ENCODE measurements around the gene UBE2V1. TPM values are rescaled to one million over a fixed set of nuclear protein-coding genes. Genes with fewer than 3 reads are reported as not detected.

Gene UBE2V1
- total RNA-seq, 2 experiments from 2014 or later = 115 to 140 TPM

DNA sequence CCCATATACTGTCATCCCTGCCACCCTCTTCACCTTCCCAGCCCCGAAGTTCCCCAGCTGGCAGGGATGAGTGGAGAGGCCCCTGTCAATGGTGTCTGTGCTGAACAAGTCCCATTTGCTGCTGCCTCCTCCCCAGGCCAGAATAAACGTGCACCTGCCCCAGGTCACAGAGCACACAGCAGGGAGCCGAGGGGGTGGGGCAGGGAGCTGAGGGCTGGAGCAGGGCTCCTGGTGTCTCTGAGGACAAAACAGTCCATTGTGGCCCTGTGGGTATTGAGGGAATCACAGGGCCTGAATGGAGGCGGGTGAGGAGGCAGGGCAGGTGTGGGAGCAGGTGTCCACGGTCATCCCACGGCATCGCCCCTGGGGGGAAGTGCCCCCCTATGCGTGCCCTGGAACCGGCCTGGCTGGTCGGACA is 74.4 kb downstream of the UBE2V1 start:
- intact Hi-C loops (cut with DNase I, micrococcal nuclease) = no loop called here
- DNase-seq (no peak), ATAC-seq (ENCODE audit: poor library complexity) (no peak)
- Histone ChIP-seq H3K27me3 (ENCODE audit: control insufficient read depth in 1 of 2, insufficient read depth in 2 of 2, low read length in 2 of 2) (no peaks in the 10 kb centered on the region), H3K4me3 (ENCODE audit: low read length) (no peak overlapping the region), H3K4me1 (ENCODE audit: insufficient read depth, low read length) (peaks cover 2% of the 10 kb centered on the region), H3K36me3 (ENCODE audit: insufficient read depth, low read length) (no peaks in the 10 kb centered on the region), H3K9me3 (ENCODE audit: control insufficient read depth in 1 of 2, insufficient read depth in 1 of 2, low read length in 2 of 2) (no peaks in the 10 kb centered on the region), H3K27ac (ENCODE audit: low read depth in 1 of 2, low read length in 2 of 2) (no peak overlapping the region)
- Mint-ChIP-seq H3K4me1 (ENCODE audit: low read depth) (peaks cover 5% of the 10 kb centered on the region), H3K27ac (no peak overlapping the region), H3K36me3 (ENCODE audit: low read depth) (no peaks in the 10 kb centered on the region), H3K4me3 (no peak overlapping the region), H3K9me3 (no peaks in the 10 kb centered on the region), H3K27me3 (no peaks in the 10 kb centered on the region)
- TF ChIP-seq, protein P1, sequence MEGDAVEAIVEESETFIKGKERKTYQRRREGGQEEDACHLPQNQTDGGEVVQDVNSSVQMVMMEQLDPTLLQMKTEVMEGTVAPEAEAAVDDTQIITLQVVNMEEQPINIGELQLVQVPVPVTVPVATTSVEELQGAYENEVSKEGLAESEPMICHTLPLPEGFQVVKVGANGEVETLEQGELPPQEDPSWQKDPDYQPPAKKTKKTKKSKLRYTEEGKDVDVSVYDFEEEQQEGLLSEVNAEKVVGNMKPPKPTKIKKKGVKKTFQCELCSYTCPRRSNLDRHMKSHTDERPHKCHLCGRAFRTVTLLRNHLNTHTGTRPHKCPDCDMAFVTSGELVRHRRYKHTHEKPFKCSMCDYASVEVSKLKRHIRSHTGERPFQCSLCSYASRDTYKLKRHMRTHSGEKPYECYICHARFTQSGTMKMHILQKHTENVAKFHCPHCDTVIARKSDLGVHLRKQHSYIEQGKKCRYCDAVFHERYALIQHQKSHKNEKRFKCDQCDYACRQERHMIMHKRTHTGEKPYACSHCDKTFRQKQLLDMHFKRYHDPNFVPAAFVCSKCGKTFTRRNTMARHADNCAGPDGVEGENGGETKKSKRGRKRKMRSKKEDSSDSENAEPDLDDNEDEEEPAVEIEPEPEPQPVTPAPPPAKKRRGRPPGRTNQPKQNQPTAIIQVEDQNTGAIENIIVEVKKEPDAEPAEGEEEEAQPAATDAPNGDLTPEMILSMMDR (IDR thresholded peaks at IDR 0.05) = no peak
- ChIA-PET CTCF (no interaction called here), POLR2A (interaction anchor here (0.6 kb wide), 1 partner anchor 1500 kb away, joined by 4 read pairs; no protein-coding TSS in a partner anchor)

DNA sequence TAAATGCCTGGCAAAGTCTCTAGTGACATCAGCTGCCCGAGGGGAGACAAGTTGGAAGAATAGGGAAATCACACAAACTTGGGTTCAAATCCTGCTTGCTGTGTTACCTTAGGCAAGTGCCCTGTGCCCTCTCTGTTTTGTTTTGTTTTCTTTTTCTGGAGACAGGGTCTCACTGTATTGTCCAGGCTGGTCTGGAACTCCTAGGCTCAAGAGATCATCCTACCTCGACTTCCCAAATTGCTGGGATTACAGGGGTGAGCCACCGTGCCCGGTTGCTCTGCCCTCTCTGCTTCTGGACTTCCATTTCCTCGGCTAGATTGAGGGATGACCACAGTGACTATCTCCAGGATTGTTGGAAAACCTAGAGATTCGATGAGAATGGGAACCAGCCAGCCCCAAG is 74.8 kb downstream of the UBE2V1 start:
- TF ChIP-seq, protein P1 (IDR thresholded peaks at IDR 0.05) = no peak
- peaks cover 2% of the 10 kb centered on the region for H3K4me1 ChIP-seq (ENCODE audit: insufficient read depth, low read length)
- no peaks in the 10 kb centered on the region for H3K36me3 ChIP-seq (ENCODE audit: insufficient read depth, low read length)
- H3K27me3 Mint-ChIP-seq = no peaks in the 10 kb centered on the region
- no peak overlapping the region for H3K4me3 Mint-ChIP-seq
- no peaks in the 10 kb centered on the region for H3K36me3 Mint-ChIP-seq (ENCODE audit: low read depth)
- no peak overlapping the region for H3K4me3 ChIP-seq (ENCODE audit: low read length)
- DNase-seq = no peak
- H3K27ac Mint-ChIP-seq = no peak overlapping the region
- H3K27ac ChIP-seq (ENCODE audit: low read depth in 1 of 2, low read length in 2 of 2) = no peak overlapping the region
- no peak for ATAC-seq (ENCODE audit: poor library complexity)
- CTCF ChIA-PET = no interaction called here
- H3K9me3 Mint-ChIP-seq = no peaks in the 10 kb centered on the region
- intact Hi-C loops (cut with DNase I, micrococcal nuclease) = no loop called here
- H3K9me3 ChIP-seq (ENCODE audit: control insufficient read depth in 1 of 2, insufficient read depth in 1 of 2, low read length in 2 of 2) = no peaks in the 10 kb centered on the region
- no peaks in the 10 kb centered on the region for H3K27me3 ChIP-seq (ENCODE audit: control insufficient read depth in 1 of 2, insufficient read depth in 2 of 2, low read length in 2 of 2)
- peaks cover 5% of the 10 kb centered on the region for H3K4me1 Mint-ChIP-seq (ENCODE audit: low read depth)
- POLR2A ChIA-PET = interaction anchor here (0.6 kb wide), 1 partner anchor 1500 kb away, joined by 4 read pairs; no protein-coding TSS in a partner anchor

DNA sequence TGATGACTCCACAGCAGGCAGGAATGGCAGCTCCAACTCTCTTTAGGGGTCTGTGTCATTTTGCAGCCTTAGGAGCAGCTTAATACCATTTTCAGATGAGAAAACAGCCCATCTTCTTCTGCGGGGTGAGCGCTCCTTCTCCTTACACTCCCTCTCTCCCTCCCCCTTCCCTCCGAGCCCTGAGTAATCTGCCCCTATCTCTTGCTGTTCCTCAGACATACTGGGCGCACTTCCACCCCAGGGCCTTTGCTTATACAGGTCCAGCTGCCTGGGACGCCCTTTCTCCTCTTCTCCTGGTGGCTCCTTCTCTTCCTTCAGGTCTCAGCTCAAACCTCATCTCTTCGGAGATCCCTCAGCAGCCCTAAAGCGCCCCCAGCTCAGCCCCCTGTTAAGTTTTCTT is 75.4 kb downstream of the UBE2V1 start:
- ATAC-seq (ENCODE audit: poor library complexity) = no peak
- POLR2A ChIA-PET = no interaction called here
- CTCF ChIA-PET = no interaction called here

More for the DNA sequence above, 75.4 kb downstream of the UBE2V1 start:
- H3K27ac ChIP-seq (ENCODE audit: low read depth in 1 of 2, low read length in 2 of 2) = no peak overlapping the region
- TF ChIP-seq, protein P1 (IDR thresholded peaks at IDR 0.05) = no peak
- H3K4me3 Mint-ChIP-seq = no peak overlapping the region
- no peaks in the 10 kb centered on the region for H3K27me3 ChIP-seq (ENCODE audit: control insufficient read depth in 1 of 2, insufficient read depth in 2 of 2, low read length in 2 of 2)
- H3K4me1 ChIP-seq (ENCODE audit: insufficient read depth, low read length) = peaks cover 2% of the 10 kb centered on the region
- H3K9me3 ChIP-seq (ENCODE audit: control insufficient read depth in 1 of 2, insufficient read depth in 1 of 2, low read length in 2 of 2) = no peaks in the 10 kb centered on the region
- H3K4me3 ChIP-seq (ENCODE audit: low read length) = no peak overlapping the region
- H3K9me3 Mint-ChIP-seq = no peaks in the 10 kb centered on the region
- H3K27ac Mint-ChIP-seq = no peak overlapping the region
- H3K36me3 ChIP-seq (ENCODE audit: insufficient read depth, low read length) = no peaks in the 10 kb centered on the region
- no peaks in the 10 kb centered on the region for H3K27me3 Mint-ChIP-seq
- intact Hi-C loops (cut with DNase I, micrococcal nuclease) = no loop called here
- H3K36me3 Mint-ChIP-seq (ENCODE audit: low read depth) = no peaks in the 10 kb centered on the region
- no peak for DNase-seq
- peaks cover 5% of the 10 kb centered on the region for H3K4me1 Mint-ChIP-seq (ENCODE audit: low read depth)

Measured in CD4-positive, alpha-beta T cell (primary cell).